Measurements from ENCODE around the gene AHCYL2. TPM values are rescaled to one million over a fixed set of nuclear protein-coding genes. Genes with fewer than 3 reads are reported as not detected.

AHCYL2 gene
- total and polyA plus RNA-seq, 2 donors (not counting 3 experiments of a cell fraction or from before 2014, with no cell fraction given): 10.8 to 13.5 TPM

DNA sequence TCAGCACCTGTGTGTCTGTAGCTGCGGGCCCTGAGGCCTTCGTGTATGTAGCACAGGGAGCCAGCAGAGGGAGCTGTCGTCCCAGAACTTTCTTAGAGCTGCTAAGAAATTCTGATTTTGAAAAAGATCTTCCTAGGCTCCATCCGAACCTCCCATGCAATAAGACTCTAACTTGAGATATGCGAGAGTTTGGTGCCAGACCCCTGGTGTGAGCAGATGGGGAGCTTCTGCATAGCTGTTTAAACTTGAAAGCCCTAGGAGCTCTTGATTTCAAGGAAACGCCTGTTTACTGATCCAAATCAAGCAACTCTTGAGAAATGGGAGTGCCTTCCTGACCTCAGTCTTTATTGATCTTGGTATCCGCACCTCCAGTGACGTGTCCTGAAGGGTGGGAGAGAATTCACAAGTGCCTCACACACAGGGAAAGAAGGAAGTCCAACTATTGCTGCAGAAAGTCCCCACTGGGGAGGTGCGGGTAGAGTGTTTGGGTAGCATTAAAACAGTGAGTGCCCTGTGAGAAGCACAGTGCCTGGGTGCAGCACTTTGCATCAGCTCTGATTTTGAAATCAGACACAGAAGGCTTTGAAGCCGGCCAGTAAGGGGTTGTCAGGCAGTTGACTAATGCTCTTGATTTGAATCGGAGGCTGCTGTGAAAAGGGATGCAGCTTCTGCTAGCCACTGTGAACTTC, 143.0 kb downstream of the AHCYL2 start:
- POLR2A ChIA-PET: no interaction called here

More for the DNA sequence above, 143.0 kb downstream of the AHCYL2 start:
- intact Hi-C loops (cut with micrococcal nuclease) (loop anchor here (1.0 to 5.0 kb wide), 6 partner anchors 104 to 642 kb away; no protein-coding TSS in a partner anchor), dilution Hi-C loops (cut with MboI; ENCODE audit: extremely low pct_ligation_motif_present, low sequenced_read_pairs) (no loop called here)
- H3K9me3 ChIP-seq (replicated peaks; ENCODE audit: control insufficient read depth, insufficient read depth, low read length): no peaks in the 10 kb centered on the region
- no peak for TF ChIP-seq JUN (IDR thresholded peaks at IDR 0.05; ENCODE audit: borderline replicate concordance, insufficient read depth, insufficient read length, low read depth)
- TF ChIP-seq, protein P1, sequence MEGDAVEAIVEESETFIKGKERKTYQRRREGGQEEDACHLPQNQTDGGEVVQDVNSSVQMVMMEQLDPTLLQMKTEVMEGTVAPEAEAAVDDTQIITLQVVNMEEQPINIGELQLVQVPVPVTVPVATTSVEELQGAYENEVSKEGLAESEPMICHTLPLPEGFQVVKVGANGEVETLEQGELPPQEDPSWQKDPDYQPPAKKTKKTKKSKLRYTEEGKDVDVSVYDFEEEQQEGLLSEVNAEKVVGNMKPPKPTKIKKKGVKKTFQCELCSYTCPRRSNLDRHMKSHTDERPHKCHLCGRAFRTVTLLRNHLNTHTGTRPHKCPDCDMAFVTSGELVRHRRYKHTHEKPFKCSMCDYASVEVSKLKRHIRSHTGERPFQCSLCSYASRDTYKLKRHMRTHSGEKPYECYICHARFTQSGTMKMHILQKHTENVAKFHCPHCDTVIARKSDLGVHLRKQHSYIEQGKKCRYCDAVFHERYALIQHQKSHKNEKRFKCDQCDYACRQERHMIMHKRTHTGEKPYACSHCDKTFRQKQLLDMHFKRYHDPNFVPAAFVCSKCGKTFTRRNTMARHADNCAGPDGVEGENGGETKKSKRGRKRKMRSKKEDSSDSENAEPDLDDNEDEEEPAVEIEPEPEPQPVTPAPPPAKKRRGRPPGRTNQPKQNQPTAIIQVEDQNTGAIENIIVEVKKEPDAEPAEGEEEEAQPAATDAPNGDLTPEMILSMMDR (IDR thresholded peaks at IDR 0.05; ENCODE audit: extremely low read depth in 1 of 2, insufficient read depth in 1 of 2, low read depth in 1 of 2, low read length in 2 of 2): peak; percentile 85 to 89
- TF ChIP-seq MYC (IDR thresholded peaks at IDR 0.05; ENCODE audit: low read depth, low read length): no peak
- TF ChIP-seq POLR2A (IDR thresholded peaks at IDR 0.05; ENCODE audit: low read depth, low read length): no peak
- no peak for TF ChIP-seq POLR2AphosphoS5 (IDR thresholded peaks at IDR 0.05; ENCODE audit: insufficient read depth, low read depth, low read length)
- H3K27me3 ChIP-seq (ENCODE audit: control insufficient read depth in 2 of 2, insufficient read depth in 2 of 2, low read length in 2 of 2): no peaks in the 10 kb centered on the region
- H3K9me1 ChIP-seq (replicated peaks; ENCODE audit: control insufficient read depth, extremely low read depth, insufficient read depth, low read length): no peaks in the 10 kb centered on the region
- CTCF ChIA-PET: interaction anchor here (0.6 to 7.6 kb wide), 53 partner anchors 9 to 693 kb away, joined by 3 to 321 read pairs (median 6); partner anchors contain the start of genes AHCYL2 and STRIP2
- peaks cover 4% of the 10 kb centered on the region for H3K4me1 ChIP-seq (ENCODE audit: control insufficient read depth, extremely low read depth, insufficient read depth, low read length)
- no peaks in the 10 kb centered on the region for H4K20me1 ChIP-seq (replicated peaks; ENCODE audit: control insufficient read depth, extremely low read depth, insufficient read depth, low read length)
- no peak overlapping the region for H3K4me3 ChIP-seq (replicated peaks in 1 of 3; ENCODE audit: insufficient read depth in 1 of 3, low read depth in 1 of 3, low read length in 3 of 3)
- peak; percentile 77 for DNase-seq (ENCODE audit: low read depth, low spot score)
- no peaks in the 10 kb centered on the region for H3K36me3 ChIP-seq (ENCODE audit: control insufficient read depth in 2 of 2, extremely low read depth in 1 of 2, insufficient read depth in 2 of 2, low read length in 2 of 2)
- H3K9ac ChIP-seq (replicated peaks; ENCODE audit: extremely low read depth, insufficient read depth, low read length): no peak overlapping the region
- H3K79me2 ChIP-seq (ENCODE audit: control insufficient read depth, insufficient read depth, low read length): no peaks in the 10 kb centered on the region
- no TSS peak for BruUV-seq (replicated peaks)
- peak overlapping the region; percentile 40 for H3K4me2 ChIP-seq (ENCODE audit: insufficient read depth, low read length)
- H2AFZ ChIP-seq (ENCODE audit: low read depth, low read length): peak overlapping the region; percentile 26
- H3K27ac ChIP-seq (ENCODE audit: insufficient read depth, low read depth, low read length): no peak overlapping the region
- no peak for FAIRE-seq
